Measurements from ENCODE around the gene SND1.

GRCh38 chr7:127732306-127732705 lies 80.3 kb downstream of the SND1 start:
- TF ChIP-seq CTCF (IDR thresholded peaks at IDR 0.05), result no peak
- TF ChIP-seq POLR2A (IDR thresholded peaks at IDR 0.05), result no peak

All from right lobe of liver (tissue), 4 donors.